GM21723 (cell line): ENCODE measurements around the gene C7orf33.
"Not testable (repeated sequence)": the region's sequence is repeated elsewhere in the genome, so short reads cannot be mapped to it uniquely, and the experiment has no call there.

Experiments
- ATAC-seq: cut with Tn5 transposase; IDR thresholded peaks from one replicate; pipeline ENCODE4 v1.9.1; 2021; ENCODE audit warnings: mild to moderate bottlenecking, moderate library complexity; ENCODE audit not compliant: unreplicated experiment

C7orf33 gene

DNA sequence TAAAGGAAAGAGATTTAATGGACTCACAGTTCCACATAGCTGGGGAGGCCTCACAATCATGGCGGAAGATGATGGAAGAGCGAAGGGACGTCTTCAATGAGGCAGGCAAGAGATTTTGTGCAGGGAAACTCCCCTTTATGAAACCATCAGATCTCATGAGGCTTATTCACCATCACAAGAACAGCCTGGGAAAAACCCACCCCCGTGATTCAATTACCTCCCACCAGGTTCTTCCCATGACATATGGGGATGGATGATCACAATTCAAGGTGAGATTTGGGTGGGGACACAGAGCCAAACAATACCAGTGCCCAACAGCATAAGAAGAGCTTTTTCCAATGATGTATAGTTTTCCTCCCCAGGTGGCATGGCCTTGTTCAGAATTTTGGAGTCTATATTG lies 11.2 kb upstream of the C7orf33 start:
- ATAC-seq, result no peak

DNA sequence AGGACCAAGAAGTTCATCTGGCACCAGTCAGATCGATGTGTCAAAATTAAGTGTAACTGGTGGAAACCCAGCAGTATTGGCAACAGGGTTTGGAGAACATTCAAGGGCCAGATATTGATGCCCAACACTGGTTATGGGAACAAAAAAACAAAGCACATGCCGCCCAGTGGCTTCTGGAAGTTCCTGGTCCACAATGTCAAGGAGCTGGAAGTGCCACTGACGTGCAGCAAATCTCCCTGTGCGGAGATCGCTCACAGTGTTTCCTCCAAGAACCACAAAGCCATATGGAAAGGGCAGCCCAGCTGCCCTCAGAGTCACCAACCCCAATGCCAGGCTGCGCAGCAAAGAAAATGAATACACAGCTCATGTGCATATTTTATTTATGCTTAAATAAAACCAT lies 10.1 kb upstream of the C7orf33 start:
- no peak for ATAC-seq

DNA sequence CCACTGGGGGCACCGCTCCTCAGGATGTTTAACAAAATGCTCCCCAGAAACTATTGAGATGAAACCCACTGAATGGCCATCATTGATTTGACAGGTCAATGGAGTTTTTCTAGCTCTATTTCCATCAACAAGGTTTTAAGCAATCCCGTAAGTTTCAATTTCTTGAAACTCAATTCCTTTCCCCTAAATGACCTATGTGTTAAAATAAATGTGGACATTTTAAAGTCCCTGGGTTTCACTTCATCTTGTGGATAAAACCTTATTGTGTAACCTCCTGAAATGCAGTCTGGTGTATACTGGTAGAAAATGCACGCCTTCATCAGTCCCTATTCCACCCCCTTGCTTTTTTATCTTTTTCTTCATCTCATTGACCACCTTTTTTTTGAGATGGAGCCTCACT lies 8.9 kb upstream of the C7orf33 start:
- ATAC-seq, result no peak

DNA sequence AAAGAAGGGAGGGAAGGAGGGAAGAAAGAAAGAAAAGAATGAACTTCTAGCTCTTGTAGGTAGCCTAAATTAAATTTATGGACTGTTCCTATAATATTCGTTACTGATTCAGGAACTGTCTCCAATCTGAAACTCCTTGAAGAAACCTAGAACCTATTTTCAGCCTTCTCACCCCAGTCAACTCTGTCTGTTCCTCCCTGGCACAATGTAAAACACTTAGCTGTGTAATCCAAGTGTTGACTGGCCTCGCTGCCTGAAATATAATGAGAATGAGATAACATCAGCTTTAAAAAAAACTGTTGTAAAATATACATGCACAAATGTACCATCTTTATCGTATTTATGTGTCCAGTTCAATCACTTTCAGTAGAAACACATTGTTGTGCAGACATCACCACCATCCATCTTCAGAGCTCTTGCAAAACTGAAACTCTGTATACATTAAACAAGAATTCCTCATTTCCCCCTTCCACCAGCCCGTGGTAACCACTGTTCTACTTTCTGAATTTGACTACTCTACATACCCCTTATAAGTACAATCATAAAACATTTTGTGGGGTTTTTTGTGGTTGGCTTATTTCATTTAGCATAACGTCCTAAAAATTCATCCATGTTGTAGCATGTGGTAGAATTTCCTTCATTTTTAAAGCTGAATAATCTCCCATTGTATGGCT lies 6.3 kb upstream of the C7orf33 start:
- peak; percentile 97 for ATAC-seq

DNA sequence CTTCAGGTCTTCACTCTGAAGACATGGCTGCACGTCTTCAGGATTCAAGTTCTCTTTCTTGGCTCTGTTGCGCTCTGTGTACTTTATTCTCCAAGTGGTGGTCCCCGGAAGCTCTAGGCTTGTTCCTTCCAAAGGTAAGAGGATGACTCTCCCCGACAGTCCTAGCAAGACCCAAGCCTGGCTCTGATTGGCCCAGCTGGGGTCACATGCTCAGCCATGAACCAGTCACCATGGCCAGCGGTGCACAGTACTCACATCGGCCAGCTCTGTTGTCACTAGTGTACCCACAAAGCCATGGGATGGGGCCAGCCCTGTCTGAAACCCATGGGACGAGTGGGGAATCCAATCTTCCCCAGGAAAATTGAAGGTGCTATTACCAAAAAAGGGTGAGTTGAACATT lies 5.2 kb upstream of the C7orf33 start:
- no peak for ATAC-seq

DNA sequence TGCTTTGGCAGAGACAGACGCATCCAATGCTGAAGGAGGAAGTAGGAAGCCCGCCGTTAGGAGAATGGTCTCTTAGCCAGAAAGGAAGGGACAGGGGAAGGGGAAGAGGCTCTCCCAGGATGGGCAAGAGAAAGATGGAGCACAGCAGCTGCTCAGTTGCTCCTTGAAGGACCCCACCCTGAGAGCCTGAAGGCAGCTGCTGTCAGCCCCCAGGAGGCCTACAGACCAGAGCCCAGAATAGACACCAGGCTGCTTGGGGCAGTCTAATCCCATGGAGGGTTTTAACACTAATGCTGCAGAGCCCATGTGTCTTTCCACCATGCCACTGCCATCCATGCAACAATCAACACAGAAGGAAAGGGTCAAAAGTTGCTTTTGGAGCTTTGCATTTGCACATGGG lies 3.5 kb upstream of the C7orf33 start:
- no peak for ATAC-seq

DNA sequence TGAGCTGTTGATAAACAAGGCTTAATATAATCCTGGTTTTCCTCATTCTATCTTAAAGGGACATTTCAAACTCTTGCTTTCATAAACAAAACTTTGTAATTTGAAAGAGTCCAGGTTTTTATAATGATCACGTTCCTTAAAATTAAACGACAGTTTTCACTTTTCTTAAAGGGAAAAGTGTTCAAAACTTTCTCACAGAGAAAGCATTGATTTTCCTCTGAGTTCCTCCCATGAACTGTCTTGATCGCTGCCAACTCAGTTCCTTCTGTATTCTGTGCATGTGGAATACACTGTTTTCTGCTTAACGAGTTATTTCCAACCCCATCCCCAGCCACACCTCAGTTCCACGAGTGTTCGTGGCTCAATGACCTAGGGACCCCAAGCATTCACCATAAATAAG lies 2.4 kb upstream of the C7orf33 start:
- no peak for ATAC-seq

DNA sequence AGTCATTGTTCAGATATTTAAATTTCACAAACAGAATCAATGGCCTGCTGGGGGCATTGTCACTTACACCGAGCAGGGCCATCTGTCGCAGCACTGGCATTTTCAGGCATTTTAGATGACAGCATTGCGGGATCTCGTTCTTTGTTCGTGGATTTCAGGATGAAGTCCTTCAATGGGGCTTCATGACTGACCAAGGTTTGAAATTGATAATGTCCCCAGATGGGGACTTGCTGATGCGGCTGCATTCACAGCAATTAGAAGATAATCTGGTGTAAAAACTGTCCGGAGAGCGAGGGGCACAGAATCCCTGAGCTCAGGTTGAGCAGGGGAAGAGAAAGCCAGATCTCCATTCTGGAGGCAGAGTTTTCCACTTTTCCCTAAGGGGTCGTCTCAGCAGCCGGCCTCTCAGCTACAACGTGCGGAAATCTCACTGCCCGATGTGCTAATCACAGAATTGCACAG lies 1.9 kb upstream of the C7orf33 start:
- no peak for ATAC-seq

DNA sequence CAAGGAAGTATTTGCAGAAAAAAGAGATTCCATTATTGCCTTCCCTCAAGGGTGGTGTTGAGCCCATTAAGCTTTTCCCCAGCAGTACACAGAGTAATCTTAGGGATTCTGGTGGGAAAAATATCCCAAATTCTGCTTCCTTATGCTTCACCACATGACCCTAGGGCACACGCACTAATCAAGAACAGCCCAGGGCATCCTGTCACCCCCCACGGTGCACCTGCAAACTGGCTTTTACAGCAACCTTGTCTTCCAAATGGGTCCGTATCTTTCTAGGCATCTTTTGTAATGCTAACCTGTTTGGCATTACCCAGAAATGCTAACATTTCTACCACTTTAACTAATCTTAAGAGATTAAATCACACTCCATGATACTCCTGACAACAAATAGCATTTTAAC lies 926 bp upstream of the C7orf33 start:
- no peak for ATAC-seq

DNA sequence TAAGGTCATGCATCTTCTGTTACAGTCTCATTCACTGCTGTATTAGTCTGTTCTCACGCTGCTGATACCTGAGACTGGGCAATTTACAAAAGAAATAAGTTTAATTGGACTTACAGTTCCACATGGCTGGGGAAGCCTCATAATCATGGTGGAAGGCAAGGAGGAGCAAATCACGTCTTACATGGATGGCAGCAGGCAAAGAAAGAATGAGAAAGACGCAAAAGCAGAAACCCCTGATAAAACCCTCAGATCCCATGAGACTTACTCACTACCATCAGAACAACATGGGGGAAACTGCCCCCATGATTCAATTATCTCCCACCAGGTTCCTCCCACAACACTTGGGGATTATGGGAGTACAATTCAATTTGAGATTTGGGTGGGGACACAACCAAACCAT lies 5.8 kb downstream of the C7orf33 start:
- not testable (repeated sequence) for ATAC-seq

DNA sequence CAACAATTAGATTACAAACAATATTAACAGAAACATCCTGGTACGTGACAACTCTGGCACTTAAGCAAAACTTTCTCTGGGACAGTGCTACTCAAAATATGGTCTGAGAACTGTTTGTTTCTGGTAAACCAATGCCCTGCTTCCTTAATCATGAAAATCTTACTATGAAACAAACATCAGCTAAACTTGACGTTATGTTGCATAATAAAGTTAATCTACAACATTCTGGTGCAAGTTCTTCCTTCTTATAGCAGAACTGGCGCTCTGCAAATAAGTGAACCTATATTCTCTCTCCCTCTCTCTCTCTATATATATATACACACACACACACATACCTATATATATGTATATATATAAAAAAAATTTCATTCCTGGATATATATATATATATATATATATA lies 7.8 kb downstream of the C7orf33 start:
- ATAC-seq, result no peak

DNA sequence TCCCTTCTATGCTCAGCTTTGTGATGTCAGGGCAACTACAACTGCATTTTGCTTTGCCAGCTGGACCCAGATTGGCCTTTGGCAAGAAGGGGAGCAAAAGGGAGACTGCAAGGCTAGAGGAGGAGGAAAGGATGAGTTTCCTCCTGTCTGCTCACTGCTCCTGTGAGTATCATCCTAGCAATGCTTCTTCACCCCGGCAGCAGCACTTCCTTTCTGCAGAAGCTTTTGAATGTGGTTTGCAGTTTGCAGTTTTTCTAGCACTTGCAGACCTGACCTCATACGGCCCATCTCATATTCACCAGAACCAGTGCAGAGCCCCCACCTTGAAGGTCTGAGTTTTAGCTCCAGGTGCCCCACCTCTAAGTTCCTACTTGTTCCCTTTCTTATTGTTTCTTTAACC lies 14.8 kb downstream of the C7orf33 start:
- no peak for ATAC-seq

DNA sequence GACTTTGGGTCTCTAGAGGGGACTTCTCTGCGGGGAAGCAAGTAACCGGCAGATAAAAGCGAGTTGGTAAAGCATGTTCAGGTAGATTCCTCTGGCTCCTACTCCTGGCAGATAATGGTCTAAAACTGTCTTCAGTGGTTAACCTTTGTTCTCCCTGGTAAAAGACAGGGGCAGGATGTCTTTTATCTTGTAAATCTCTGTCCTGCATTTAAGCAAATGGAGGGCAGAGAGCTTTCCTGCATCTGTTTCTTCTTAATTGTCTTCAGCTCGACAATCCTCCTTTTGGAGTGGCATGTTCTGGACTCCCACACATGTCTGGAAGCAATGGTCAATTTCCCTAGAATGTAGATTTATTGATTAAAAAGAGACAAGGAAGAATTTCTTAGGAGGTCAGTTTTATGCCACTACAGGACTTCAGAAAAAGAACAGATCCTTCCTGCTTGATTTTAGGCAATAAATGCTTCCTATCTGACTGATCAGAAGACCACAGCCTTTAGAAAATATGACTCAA lies 16.6 kb downstream of the C7orf33 start:
- no peak for ATAC-seq

DNA sequence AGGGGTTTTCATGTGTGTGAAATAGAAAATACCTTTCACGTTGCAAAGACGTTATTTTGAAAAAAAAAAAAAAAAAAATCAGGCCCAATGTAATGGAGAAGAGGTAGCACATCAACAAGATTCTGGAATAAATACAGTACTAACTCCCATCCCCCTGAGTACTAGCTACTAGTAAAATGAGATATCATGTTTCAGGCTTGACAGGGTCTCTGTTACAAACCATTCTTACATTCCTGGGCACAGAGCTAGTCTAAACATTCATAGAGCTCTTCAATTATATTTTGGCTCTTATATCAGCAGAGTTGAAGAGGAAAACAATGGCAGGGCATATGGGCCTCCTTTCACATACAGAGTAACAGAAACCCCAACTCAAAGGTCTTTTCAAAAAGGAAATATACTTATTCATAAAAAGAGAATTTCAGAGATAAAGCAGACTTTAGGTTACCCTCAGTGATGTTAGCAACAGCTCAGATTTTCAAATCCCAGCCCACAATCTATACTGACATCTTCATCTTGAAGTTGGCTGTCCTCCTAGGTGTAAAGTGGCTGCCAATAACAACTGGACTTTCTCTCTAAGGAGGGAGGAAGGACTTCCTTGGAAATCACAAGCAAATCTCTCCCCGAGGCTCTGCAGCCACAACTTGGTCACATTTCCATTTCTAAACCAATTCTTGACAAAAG lies 18.6 kb downstream of the C7orf33 start:
- no peak for ATAC-seq

DNA sequence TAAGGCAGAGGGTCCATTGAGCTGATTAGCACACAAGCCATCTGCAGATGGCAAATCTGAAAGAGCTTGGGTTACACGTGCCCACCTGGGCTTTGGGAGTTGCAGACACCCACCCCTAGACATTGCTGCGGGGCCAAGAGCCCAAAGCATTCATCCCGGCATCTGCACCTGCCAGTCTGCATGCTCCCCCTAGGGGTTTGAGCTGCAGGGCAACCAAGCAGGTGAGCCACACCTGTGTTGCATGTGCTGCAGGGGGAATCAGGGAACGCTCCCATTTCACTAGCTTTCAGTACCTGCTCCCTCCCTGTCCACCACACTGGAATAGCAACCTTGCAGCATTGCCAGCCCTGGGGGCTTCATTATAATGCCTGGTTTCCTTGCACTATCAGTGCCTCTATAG lies 21.1 kb downstream of the C7orf33 start:
- no peak for ATAC-seq

DNA sequence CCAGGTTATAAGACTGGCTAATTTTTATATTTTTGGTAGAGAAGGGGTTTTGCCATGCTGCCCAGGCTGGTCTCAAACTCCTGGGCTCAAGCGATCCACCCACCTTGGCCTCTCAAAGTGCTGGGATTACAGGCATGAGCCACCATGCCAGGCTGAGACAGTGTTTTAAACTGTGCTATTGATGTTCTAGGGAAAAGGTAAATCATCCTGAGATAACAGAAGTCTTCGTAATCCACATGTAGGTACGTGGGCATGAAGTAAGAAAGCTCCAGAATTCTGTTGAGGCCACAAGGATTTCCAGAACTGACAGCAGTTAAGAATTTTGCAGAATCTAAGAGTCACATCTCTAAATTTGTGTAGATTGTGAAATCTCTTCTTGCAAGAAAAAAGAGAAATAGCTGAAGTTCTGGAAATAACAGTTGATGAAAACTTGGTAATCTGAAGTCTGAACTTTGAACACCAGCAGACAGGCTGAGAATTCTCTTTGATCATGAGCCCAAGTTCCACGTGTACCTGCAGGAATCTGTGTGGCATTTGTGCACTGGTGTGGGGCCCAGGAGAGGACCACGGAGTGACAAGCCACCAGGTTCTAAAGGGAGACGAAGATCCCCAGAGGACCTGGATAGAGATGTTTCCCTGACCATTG lies 24.6 kb downstream of the C7orf33 start:
- no peak for ATAC-seq

DNA sequence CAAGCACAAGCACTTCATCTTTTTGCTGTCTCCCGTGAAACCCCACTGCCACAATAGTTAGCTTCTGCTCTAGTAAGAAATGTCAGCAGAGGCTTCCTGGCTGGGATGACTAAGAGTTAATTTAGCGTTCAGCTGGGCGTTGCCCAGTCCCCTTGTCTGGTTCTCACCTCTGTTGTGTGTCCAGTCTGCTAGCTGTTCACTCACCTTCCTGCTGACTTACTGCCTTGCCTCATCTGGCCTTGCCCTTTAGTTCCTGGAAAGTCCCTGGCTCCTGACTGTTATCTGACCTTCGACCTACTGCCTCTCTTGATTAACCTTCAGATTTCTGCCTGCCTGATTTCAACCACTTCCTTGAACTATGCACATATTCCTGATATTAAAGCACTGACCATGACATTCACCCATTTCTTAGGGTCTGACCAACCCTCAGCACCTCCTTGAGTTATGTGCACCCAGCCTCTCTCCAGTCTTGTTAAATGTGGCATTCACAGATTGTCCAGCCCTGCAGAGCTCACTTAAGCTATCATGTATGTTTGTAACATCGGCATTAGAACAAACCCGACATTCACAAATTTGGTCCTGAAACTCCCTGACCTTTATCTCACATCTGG lies 30.3 kb downstream of the C7orf33 start:
- no peak for ATAC-seq

DNA sequence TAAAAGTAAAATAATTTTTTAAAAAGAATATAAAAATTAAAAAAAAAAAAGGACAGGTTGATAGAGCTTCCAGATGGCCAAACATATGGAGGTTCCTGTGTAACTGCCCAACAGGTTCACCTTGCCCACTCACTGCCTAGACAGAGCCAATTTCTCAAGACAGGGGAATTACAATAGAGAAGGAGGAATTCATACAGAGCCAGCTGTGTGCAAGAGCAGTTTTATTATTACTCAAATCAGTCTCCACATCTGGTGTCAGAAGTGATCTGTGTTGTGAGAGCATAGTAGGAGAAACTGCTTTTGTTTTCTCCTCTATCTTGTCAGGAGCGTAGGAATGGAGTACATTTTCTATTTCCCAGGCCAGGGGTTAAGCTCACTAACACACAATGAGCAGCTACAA lies 31.0 kb downstream of the C7orf33 start:
- no peak for ATAC-seq

DNA sequence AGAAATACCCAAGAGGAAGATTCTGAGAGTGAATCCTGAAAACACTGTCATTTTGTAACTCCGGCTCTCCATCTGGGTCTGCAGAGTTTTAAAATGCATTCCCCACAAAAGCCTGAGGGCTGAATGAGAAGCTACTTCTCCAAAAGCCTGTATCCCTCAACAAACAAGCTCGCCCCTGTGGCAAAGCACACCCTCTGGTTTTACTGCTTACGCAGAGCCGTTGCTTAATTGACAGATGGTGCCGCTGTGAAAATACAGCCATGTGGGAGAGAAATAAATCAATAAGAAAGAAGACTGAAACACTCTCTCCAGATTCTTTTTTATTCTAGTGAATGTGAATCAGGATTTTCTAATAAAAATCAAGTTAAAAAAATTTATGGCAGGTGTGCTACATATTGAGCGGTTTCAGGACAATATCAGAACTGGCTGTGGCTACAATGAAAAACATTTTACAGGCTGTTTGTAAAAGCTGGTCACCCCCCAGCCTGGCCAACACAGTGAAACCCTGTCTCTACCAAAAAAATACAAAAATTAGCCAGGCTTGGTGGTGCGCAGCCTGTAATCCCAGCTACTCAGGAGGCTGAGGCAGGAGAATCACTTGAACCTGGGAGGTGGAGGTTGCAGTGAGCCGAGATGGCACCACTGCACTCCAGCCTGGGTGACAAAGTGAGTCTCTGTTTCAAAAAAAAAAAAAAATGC lies 32.5 kb downstream of the C7orf33 start:
- ATAC-seq, result no peak

DNA sequence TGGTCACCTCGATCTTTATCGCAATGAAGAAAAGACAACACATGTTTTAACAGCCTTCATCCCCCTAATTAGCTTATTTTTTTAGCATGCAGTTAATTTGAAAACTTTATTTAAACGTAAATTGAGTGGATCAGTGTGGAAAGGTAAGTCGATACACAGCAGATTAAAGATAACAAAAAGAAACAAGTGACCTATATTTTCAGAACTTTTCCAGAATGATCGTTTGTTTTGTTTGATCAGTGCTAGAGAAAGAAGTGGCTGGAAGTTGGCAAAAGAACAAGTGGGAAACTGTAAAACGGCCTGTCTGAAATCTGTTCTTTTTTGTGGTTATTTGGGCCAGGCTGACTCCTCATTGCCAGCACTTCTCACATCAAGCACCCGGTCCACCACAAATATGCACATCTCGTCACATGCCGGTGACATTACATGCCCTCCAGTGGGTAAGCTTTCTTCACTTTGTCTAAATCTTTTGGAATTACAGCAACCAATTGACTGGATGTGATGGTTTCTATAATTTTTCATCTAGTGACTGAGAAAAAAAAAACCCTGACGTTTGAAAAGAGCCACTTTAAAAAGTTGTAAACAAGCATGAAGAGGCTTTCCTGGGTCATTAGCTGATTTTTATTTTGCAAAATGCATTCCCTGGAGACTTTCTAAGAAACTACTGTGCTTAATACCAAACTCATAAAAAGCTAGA lies 33.2 kb downstream of the C7orf33 start:
- no peak for ATAC-seq
